Keratinocyte (primary cell): ENCODE measurements around the gene SHROOM3. TPM values are rescaled to one million over a fixed set of nuclear protein-coding genes. Genes with fewer than 3 reads are reported as not detected.

ENCODE experiments used
- DNase-seq: peaks from one replicate; pipeline ENCODE4 v3.0.0-alpha.2; 2011; ENCODE audit warnings: low read depth, missing footprints, low spot score
- FAIRE-seq: peaks from 2 replicates; lab custom pipeline; 2011; peaks lifted over from hg19 to GRCh38; lab: Jason Lieb, UNC
- H2AFZ ChIP-seq: 2 replicates; pipeline ENCODE4 v1.6.0; 2012; ENCODE audit warnings: low read length, control low read depth, inconsistent platforms; ENCODE audit not compliant: control insufficient read depth
- H3K27ac ChIP-seq: 2 replicates; pipeline ENCODE4 v1.5.1; 2011; ENCODE audit warnings: low read length; ENCODE audit not compliant: control insufficient read depth, insufficient read depth
- H3K27me3 ChIP-seq: 3 replicates; pipeline ENCODE4 v1.6.0; 2011; ENCODE audit warnings: low read length; ENCODE audit not compliant: control insufficient read depth, insufficient read depth; ENCODE audit errors: extremely low read depth
- H3K36me3 ChIP-seq, 2 experiments: 2 replicates in 1 of 2; 3 replicates in 1 of 2; pipeline ENCODE4 v1.5.1; 2011; ENCODE audit warnings: low read length in 2 of 2, mild to moderate bottlenecking in 1 of 2; ENCODE audit not compliant: control insufficient read depth in 2 of 2, insufficient read depth in 2 of 2; ENCODE audit errors: extremely low read depth in 1 of 2
- H3K4me1 ChIP-seq: 3 replicates; pipeline ENCODE4 v1.5.1; 2011; ENCODE audit warnings: low read length; ENCODE audit not compliant: control insufficient read depth, insufficient read depth; ENCODE audit errors: extremely low read depth
- H3K4me2 ChIP-seq: 3 replicates; pipeline ENCODE4 v1.6.0; 2011; ENCODE audit warnings: low read depth, low read length; ENCODE audit not compliant: control insufficient read depth, insufficient read depth; ENCODE audit errors: extremely low read depth
- H3K4me3 ChIP-seq, 3 experiments: fragments of 200-600 bp in 1 of 3; sonication (generic) in 1 of 3; 2 replicates in 2 of 3; 3 replicates in 1 of 3; pipeline ENCODE4 v1.5.1; 2011 to 2016; ENCODE audit warnings: low read length in 3 of 3, mild to moderate bottlenecking in 3 of 3, control low read depth in 2 of 3, inconsistent platforms in 1 of 3, low read depth in 1 of 3, mixed read lengths in 1 of 3, mixed run types in 1 of 3, moderate library complexity in 1 of 3; ENCODE audit not compliant: control insufficient read depth in 2 of 3, insufficient read depth in 2 of 3; ENCODE audit errors: extremely low read depth in 1 of 3
- H3K79me2 ChIP-seq: 2 replicates; pipeline ENCODE4 v1.6.0; 2012; ENCODE audit warnings: low read length; ENCODE audit not compliant: control insufficient read depth, insufficient read depth
- H3K9ac ChIP-seq: 3 replicates; pipeline ENCODE4 v1.6.0; 2011; ENCODE audit warnings: low read length; ENCODE audit not compliant: control insufficient read depth, insufficient read depth; ENCODE audit errors: extremely low read depth
- H3K9me1 ChIP-seq: 3 replicates; pipeline ENCODE4 v1.6.0; 2011; ENCODE audit warnings: low read length; ENCODE audit not compliant: control insufficient read depth, insufficient read depth; ENCODE audit errors: extremely low read depth
- H3K9me3 ChIP-seq: 2 replicates; pipeline ENCODE4 v1.5.1; 2012; ENCODE audit warnings: low read depth, low read length; ENCODE audit not compliant: control insufficient read depth
- H4K20me1 ChIP-seq: 3 replicates; pipeline ENCODE4 v1.6.0; 2011; ENCODE audit warnings: low read length; ENCODE audit not compliant: control insufficient read depth, insufficient read depth; ENCODE audit errors: extremely low read depth
- EZH2 ChIP-seq: IDR thresholded peaks from one replicate; pipeline ENCODE4 v1.6.1; 2012; ENCODE audit warnings: inconsistent platforms, mild to moderate bottlenecking, low read length, moderate library complexity
- dilution Hi-C: fragments of 300-500 bp; cut with MboI; formaldehyde crosslinking; loops from one replicate; pipeline ENCODE4 v1.7.0; 2020; ENCODE audit warnings: low sequenced_read_pairs; ENCODE audit not compliant: extremely low pct_ligation_motif_present
- polyA plus RNA-seq, 5 experiments: library from polyadenylated mRNA; depleted of rRNA in 3 of 5; stranded (reverse) in 3 of 5; stranded (forward) in 1 of 5; unstranded in 1 of 5; fragments of >200 nt; gene quantifications; 1 replicate in 1 of 5; 2 replicates in 3 of 5; 3 replicates in 1 of 5; pipeline versions ENCODE4 v1.2.1 to v1.2.3, GENCODE V29; 2011 to 2012; ENCODE audit warnings: missing spikeins in 2 of 5, low read depth in 1 of 5, low replicate concordance in 1 of 5
- TF ChIP-seq, protein P1 (sequence below), 3 experiments: IDR thresholded peaks in 1 of 3; conservative IDR thresholded peaks in 1 of 3; optimal IDR thresholded peaks in 1 of 3; 2 replicates in 2 of 3; 3 replicates in 1 of 3; pipeline versions ENCODE3 to v1.5.1; 2011; ENCODE audit warnings: low read length in 3 of 3, mild to moderate bottlenecking in 3 of 3, moderate library complexity in 2 of 3, control low read depth in 1 of 3, inconsistent platforms in 1 of 3; ENCODE audit not compliant: insufficient read depth in 2 of 3; ENCODE audit errors: extremely low read depth in 1 of 3

Gene SHROOM3
- polyA plus RNA-seq, 1 donor (not counting 4 experiments of a cell fraction or from before 2014, with no cell fraction given): 4.9 TPM

GRCh38 chr4:76740866-76741662, 306.0 kb downstream of the SHROOM3 start:
- Histone ChIP-seq H3K36me3 (peaks cover 9 to 10% of the 10 kb centered on the region in 2 experiments), H3K9ac (no peak overlapping the region), H3K9me3 (no peaks in the 10 kb centered on the region), H3K9me1 (no peaks in the 10 kb centered on the region), H3K4me3 (no peak overlapping the region), H3K27ac (no peak overlapping the region), H2AFZ (no peak overlapping the region), H3K4me1 (no peaks in the 10 kb centered on the region), H3K79me2 (no peaks in the 10 kb centered on the region), H3K27me3 (no peaks in the 10 kb centered on the region), H3K4me2 (no peak overlapping the region), H4K20me1 (no peaks in the 10 kb centered on the region)
- TF ChIP-seq, protein P1, sequence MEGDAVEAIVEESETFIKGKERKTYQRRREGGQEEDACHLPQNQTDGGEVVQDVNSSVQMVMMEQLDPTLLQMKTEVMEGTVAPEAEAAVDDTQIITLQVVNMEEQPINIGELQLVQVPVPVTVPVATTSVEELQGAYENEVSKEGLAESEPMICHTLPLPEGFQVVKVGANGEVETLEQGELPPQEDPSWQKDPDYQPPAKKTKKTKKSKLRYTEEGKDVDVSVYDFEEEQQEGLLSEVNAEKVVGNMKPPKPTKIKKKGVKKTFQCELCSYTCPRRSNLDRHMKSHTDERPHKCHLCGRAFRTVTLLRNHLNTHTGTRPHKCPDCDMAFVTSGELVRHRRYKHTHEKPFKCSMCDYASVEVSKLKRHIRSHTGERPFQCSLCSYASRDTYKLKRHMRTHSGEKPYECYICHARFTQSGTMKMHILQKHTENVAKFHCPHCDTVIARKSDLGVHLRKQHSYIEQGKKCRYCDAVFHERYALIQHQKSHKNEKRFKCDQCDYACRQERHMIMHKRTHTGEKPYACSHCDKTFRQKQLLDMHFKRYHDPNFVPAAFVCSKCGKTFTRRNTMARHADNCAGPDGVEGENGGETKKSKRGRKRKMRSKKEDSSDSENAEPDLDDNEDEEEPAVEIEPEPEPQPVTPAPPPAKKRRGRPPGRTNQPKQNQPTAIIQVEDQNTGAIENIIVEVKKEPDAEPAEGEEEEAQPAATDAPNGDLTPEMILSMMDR (optimal IDR thresholded peaks at IDR 0.05 in 1 of 3, IDR thresholded peaks at IDR 0.05 in 1 of 3, conservative IDR thresholded peaks at IDR 0.05 in 1 of 3; ENCODE audit: extremely low read depth in 1 of 3, insufficient read depth in 2 of 3, low read length in 3 of 3): no peak
- TF ChIP-seq EZH2: no peak
- DNase-seq (no peak), FAIRE-seq (no peak)
- dilution Hi-C loops: no loop called here

DNA sequence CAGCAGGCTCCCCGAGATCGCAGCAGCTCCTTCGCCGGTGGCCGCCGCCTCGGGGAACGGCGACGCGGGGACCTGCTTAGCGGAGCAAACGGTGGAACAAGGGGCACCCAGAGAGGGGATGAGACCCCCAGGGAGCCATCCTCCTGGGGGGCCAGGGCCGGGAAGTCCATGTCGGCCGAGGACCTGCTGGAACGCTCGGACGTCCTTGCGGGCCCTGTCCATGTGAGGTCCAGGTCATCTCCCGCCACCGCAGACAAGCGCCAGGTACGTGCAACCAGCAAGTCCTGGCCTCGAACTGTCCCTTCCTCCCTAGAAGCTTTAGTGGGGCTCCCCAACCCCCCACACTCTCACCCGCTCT, 306.6 kb downstream of the SHROOM3 start:
- H2AFZ ChIP-seq: no peak overlapping the region
- no peak for TF ChIP-seq EZH2
- TF ChIP-seq, protein P1 (optimal IDR thresholded peaks at IDR 0.05 in 1 of 3, IDR thresholded peaks at IDR 0.05 in 1 of 3, conservative IDR thresholded peaks at IDR 0.05 in 1 of 3; ENCODE audit: extremely low read depth in 1 of 3, insufficient read depth in 2 of 3, low read length in 3 of 3): no peak
- no peak overlapping the region for H3K9ac ChIP-seq
- FAIRE-seq (no peak), DNase-seq (no peak)
- H3K4me1 ChIP-seq: no peaks in the 10 kb centered on the region
- no peaks in the 10 kb centered on the region for H3K27me3 ChIP-seq
- H3K27ac ChIP-seq: no peak overlapping the region
- H3K36me3 ChIP-seq: peaks cover 9 to 10% of the 10 kb centered on the region in 2 experiments
- H3K9me1 ChIP-seq: no peaks in the 10 kb centered on the region
- H3K9me3 ChIP-seq: no peaks in the 10 kb centered on the region
- no peaks in the 10 kb centered on the region for H4K20me1 ChIP-seq
- no peaks in the 10 kb centered on the region for H3K79me2 ChIP-seq
- H3K4me2 ChIP-seq: no peak overlapping the region
- dilution Hi-C loops: no loop called here
- H3K4me3 ChIP-seq: no peak overlapping the region
